CD14-positive monocyte (primary cell): ENCODE measurements around the gene SWT1. TPM values are rescaled to one million over a fixed set of nuclear protein-coding genes. Genes with fewer than 3 reads are reported as not detected.

Experiments used
- DNase-seq, 3 donors: peaks; one replicate each; pipeline ENCODE4 v3.0.0-alpha.2; 2011 to 2022
- H2AFZ ChIP-seq: 2 replicates; pipeline ENCODE4 v1.6.0; 2012; ENCODE audit warnings: mild to moderate bottlenecking, low read depth, low read length, inconsistent platforms; ENCODE audit not compliant: insufficient read depth, poor library complexity, severe bottlenecking
- H3K27ac ChIP-seq, 2 donors: 1 replicate in 1 of 2; 2 replicates in 1 of 2; pipeline ENCODE4 v1.5.1; 2012 to 2013; ENCODE audit warnings: low read length in 2 of 2, control low read depth in 1 of 2, inconsistent platforms in 1 of 2, low read depth in 1 of 2, mild to moderate bottlenecking in 1 of 2
- H3K27me3 ChIP-seq, 2 donors: one replicate each; pipeline versions ENCODE4 v1.6.0 to v1.6.1; 2011 to 2013; ENCODE audit warnings: low read length in 2 of 2; ENCODE audit not compliant: control insufficient read depth in 2 of 2, insufficient read depth in 2 of 2
- H3K36me3 ChIP-seq, 2 donors: replicated peaks in 1 of 2; 1 replicate in 1 of 2; 2 replicates in 1 of 2; pipeline versions ENCODE4 v1.5.1 to v1.6.1; 2012 to 2013; ENCODE audit warnings: low read length in 2 of 2, control low read depth in 1 of 2, inconsistent platforms in 1 of 2, mild to moderate bottlenecking in 1 of 2; ENCODE audit not compliant: insufficient read depth in 2 of 2, control insufficient read depth in 1 of 2
- H3K4me1 ChIP-seq, 2 donors: 1 replicate in 1 of 2; 2 replicates in 1 of 2; pipeline versions ENCODE4 v1.5.1 to v1.6.1; 2012 to 2013; ENCODE audit warnings: low read length in 2 of 2, control low read depth in 1 of 2, inconsistent platforms in 1 of 2, mild to moderate bottlenecking in 1 of 2, moderate library complexity in 1 of 2; ENCODE audit not compliant: insufficient read depth in 2 of 2, control insufficient read depth in 1 of 2
- H3K4me2 ChIP-seq: replicated peaks from 2 replicates; pipeline ENCODE3; 2012; ENCODE audit warnings: low read length, moderate library complexity, mild to moderate bottlenecking; ENCODE audit not compliant: poor library complexity, severe bottlenecking; ENCODE audit errors: extremely low read depth
- H3K4me3 ChIP-seq, 3 experiments: fragments of 200-600 bp in 1 of 3; sonication (generic) in 1 of 3; replicated peaks in 1 of 3; 1 replicate in 2 of 3; 2 replicates in 1 of 3; pipeline ENCODE4 v1.5.1; 2011 to 2013; ENCODE audit warnings: low read length in 3 of 3, mild to moderate bottlenecking in 3 of 3, control low read depth in 2 of 3, low read depth in 2 of 3, inconsistent platforms in 1 of 3, moderate library complexity in 1 of 3
- H3K79me2 ChIP-seq: 2 replicates; pipeline ENCODE4 v1.6.0; 2012; ENCODE audit warnings: mild to moderate bottlenecking, control low read depth, inconsistent platforms, low read length, moderate library complexity; ENCODE audit not compliant: insufficient read depth
- H3K9ac ChIP-seq: 2 replicates; pipeline ENCODE4 v1.6.0; 2017; ENCODE audit warnings: low read length, mild to moderate bottlenecking; ENCODE audit not compliant: insufficient read depth, poor library complexity, severe bottlenecking
- H3K9me3 ChIP-seq, 2 donors: replicated peaks in 1 of 2; 1 replicate in 1 of 2; 2 replicates in 1 of 2; pipeline versions ENCODE4 v1.5.1 to v1.6.1; 2012 to 2013; ENCODE audit warnings: low read length in 2 of 2, control low read depth in 1 of 2; ENCODE audit not compliant: control insufficient read depth in 1 of 2, insufficient read depth in 1 of 2
- H4K20me1 ChIP-seq: 2 replicates; pipeline ENCODE4 v1.6.0; 2012; ENCODE audit warnings: mild to moderate bottlenecking, low read length, control low read depth, moderate library complexity; ENCODE audit not compliant: insufficient read depth
- H3K27ac Mint-ChIP-seq, 7 donors: one replicate each; pipeline ENCODE4 v1.8.0; 2020; ENCODE audit warnings: mild to moderate bottlenecking in 7 of 7, mixed read lengths in 7 of 7, moderate library complexity in 6 of 7, inconsistent platforms in 2 of 7
- H3K27me3 Mint-ChIP-seq, 3 donors: one replicate each; pipeline ENCODE4 v1.8.0; 2021 to 2022; ENCODE audit warnings: low read depth in 3 of 3, mild to moderate bottlenecking in 3 of 3, mixed read lengths in 3 of 3, moderate library complexity in 3 of 3, inconsistent platforms in 1 of 3
- H3K36me3 Mint-ChIP-seq, 2 donors: one replicate each; pipeline ENCODE4 v1.8.0; 2020; ENCODE audit warnings: mixed read lengths in 2 of 2, inconsistent platforms in 1 of 2, mild to moderate bottlenecking in 1 of 2
- H3K4me1 Mint-ChIP-seq: one replicate; pipeline ENCODE4 v1.8.0; 2020; ENCODE audit warnings: mild to moderate bottlenecking, mixed read lengths
- H3K4me3 Mint-ChIP-seq, 2 donors: one replicate each; pipeline ENCODE4 v1.8.0; 2020; ENCODE audit warnings: mild to moderate bottlenecking in 2 of 2, mixed read lengths in 2 of 2, moderate library complexity in 1 of 2
- H3K9me3 Mint-ChIP-seq, 7 donors: one replicate each; pipeline ENCODE4 v1.8.0; 2020 to 2022; ENCODE audit warnings: mixed read lengths in 7 of 7, mild to moderate bottlenecking in 6 of 7, moderate library complexity in 6 of 7, inconsistent platforms in 2 of 7
- CTCF ChIP-seq: fragments of 200-600 bp; IDR thresholded peaks from one replicate; pipeline ENCODE4 v1.8.0; 2022; ENCODE audit warnings: antibody characterized with exemption, mild to moderate bottlenecking
- WGBS: methylation state at CpG from one replicate; pipeline ENCODE4 v1.1.5; 2013; ENCODE audit warnings: missing lambda C conversion rate; ENCODE audit not compliant: insufficient coverage; 5-methylcytosine and 5-hydroxymethylcytosine counted together
- intact Hi-C, 2 donors: fragments of 100-400 bp; cut with micrococcal nuclease; formaldehyde crosslinking; loops; one replicate each; pipeline versions ENCODE4 v1.15.0 to v1.15.1; 2023
- polyA plus RNA-seq, 3 donors: library from polyadenylated mRNA; depleted of rRNA in 1 of 3; unstranded in 2 of 3; stranded (reverse) in 1 of 3; fragments of 300-500 nt in 2 of 3; fragments of >200 nt in 1 of 3; fragmentation: Illumina TruSeq in 2 of 3; gene quantifications; 1 replicate in 2 of 3; 2 replicates in 1 of 3; pipeline ENCODE4 v1.2.3, GENCODE V29; 2012 to 2021

SWT1 gene
- polyA plus RNA-seq, 3 donors: 0.89 to 2.8 (median 1.7) TPM

GRCh38 chr1:185263780-185264179 is 106.8 kb downstream of the SWT1 start:
- WGBS: no CpG with 5 or more reads among the region's 1 CpG
- no peaks in the 10 kb centered on the region for H3K27me3 ChIP-seq

GRCh38 chr1:185265314-185265713 is 108.3 kb downstream of the SWT1 start:
- Mint-ChIP-seq H3K4me3 (no peak overlapping the region), H3K27ac (no peak overlapping the region), H3K36me3 (no peaks in the 10 kb centered on the region), H3K27me3 (no peaks in the 10 kb centered on the region), H3K4me1 (peaks cover 8% of the 10 kb centered on the region), H3K9me3 (peaks cover 0 to 6% (median 1%) of the 10 kb centered on the region in 7 donors)
- Histone ChIP-seq H3K27ac (no peak overlapping the region), H4K20me1 (no peaks in the 10 kb centered on the region), H3K9ac (no peak overlapping the region), H3K79me2 (no peaks in the 10 kb centered on the region), H3K4me2 (no peak overlapping the region), H3K4me1 (peaks cover 4 to 5% of the 10 kb centered on the region in 2 donors), H3K9me3 (no peaks in the 10 kb centered on the region), H3K4me3 (no peak overlapping the region), H3K27me3 (no peaks in the 10 kb centered on the region), H3K36me3 (no peaks in the 10 kb centered on the region), H2AFZ (no peak overlapping the region)
- no peak for TF ChIP-seq CTCF
- DNase-seq: no peak
- intact Hi-C loops: no loop called here
- WGBS: no CpG with 5 or more reads among the region's 4 CpGs

More at GRCh38 chr1:185263780-185264179, 106.8 kb downstream of the SWT1 start:
- TF ChIP-seq CTCF: no peak
- H3K4me2 ChIP-seq: no peak overlapping the region
- H3K27ac ChIP-seq: no peak overlapping the region
- H3K4me3 ChIP-seq: no peak overlapping the region
- peaks cover 0 to 4% (median 1%) of the 10 kb centered on the region in 7 donors for H3K9me3 Mint-ChIP-seq
- no peak overlapping the region for H3K27ac Mint-ChIP-seq
- DNase-seq: no peak
- no peaks in the 10 kb centered on the region for H4K20me1 ChIP-seq
- H3K4me1 ChIP-seq: peaks cover 4 to 7% of the 10 kb centered on the region in 2 donors
- no peak overlapping the region for H2AFZ ChIP-seq
- H3K4me1 Mint-ChIP-seq: peaks cover 10% of the 10 kb centered on the region
- H3K36me3 ChIP-seq: no peaks in the 10 kb centered on the region
- H3K27me3 Mint-ChIP-seq: no peaks in the 10 kb centered on the region
- intact Hi-C loops: no loop called here
- H3K79me2 ChIP-seq: no peaks in the 10 kb centered on the region
- no peaks in the 10 kb centered on the region for H3K36me3 Mint-ChIP-seq
- no peak overlapping the region for H3K4me3 Mint-ChIP-seq
- H3K9ac ChIP-seq: no peak overlapping the region
- no peaks in the 10 kb centered on the region for H3K9me3 ChIP-seq
